Dermis microvascular lymphatic vessel endothelial cell (primary cell): ENCODE results near the gene SLC22A2. TPM values are rescaled to one million over a fixed set of nuclear protein-coding genes. Genes with fewer than 3 reads are reported as not detected.
"Not testable (repeated sequence)": the region's sequence is repeated elsewhere in the genome, so short reads cannot be mapped to it uniquely, and the experiment has no call there.

Experiments
- DNase-seq, 2 donors: peaks; one replicate each; pipeline versions ENCODE4 v3.0.0 to v3.0.0-alpha.2; 2010; ENCODE audit warnings: low read depth in 2 of 2
- total RNA-seq: library from RNA; depleted of rRNA; stranded (reverse); fragments of >200 nt; gene quantifications from 2 replicates; pipeline ENCODE4 v1.2.1, GENCODE V29; 2014

SLC22A2 gene
- not detected in 2 replicates for total RNA-seq

DNA sequence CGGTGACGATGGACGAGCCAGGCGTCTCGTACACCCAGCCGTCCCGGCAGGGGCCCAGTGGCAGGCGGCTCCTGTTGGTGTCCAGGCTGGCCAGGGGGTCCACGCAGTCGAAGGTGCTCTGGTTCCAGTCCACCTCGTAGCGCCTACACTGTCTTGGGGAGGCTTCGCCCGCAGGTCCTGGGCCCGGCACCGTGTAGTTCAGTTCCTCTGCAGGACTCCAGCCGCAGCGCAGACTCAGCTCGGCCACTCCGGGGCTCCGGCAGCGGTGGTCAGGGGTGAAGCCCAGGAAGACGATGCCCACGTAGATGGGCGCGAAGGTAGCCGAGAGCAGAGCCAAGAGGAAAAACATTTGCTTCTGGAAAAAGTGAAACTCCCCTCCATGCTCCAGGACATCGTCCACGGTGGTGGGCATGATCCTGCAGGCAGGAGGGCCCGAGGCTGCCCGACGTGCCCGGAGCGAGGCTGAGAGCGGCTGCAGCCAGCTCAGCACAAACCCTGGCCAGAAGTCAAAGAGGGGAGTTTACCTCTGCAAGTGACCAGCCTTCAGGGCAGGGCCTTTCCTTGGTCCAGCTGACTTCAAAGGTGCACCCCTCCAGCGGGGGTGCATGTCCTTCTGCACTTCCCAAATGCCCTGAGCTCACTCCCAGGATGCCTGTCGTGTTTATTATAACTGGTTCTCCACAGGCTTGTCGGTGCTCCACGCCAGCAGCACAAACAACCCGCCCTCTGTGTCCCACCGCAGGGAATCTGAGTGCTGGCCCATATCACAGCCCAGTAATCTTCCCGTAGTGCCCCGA is at the start of gene SLC22A2:
TSS of gene SLC22A2 (minus strand) at position 476 of the 797 bp plus-strand sequence. CDS start at position 412, 64 bp downstream.
- DNase-seq, result no peak

DNA sequence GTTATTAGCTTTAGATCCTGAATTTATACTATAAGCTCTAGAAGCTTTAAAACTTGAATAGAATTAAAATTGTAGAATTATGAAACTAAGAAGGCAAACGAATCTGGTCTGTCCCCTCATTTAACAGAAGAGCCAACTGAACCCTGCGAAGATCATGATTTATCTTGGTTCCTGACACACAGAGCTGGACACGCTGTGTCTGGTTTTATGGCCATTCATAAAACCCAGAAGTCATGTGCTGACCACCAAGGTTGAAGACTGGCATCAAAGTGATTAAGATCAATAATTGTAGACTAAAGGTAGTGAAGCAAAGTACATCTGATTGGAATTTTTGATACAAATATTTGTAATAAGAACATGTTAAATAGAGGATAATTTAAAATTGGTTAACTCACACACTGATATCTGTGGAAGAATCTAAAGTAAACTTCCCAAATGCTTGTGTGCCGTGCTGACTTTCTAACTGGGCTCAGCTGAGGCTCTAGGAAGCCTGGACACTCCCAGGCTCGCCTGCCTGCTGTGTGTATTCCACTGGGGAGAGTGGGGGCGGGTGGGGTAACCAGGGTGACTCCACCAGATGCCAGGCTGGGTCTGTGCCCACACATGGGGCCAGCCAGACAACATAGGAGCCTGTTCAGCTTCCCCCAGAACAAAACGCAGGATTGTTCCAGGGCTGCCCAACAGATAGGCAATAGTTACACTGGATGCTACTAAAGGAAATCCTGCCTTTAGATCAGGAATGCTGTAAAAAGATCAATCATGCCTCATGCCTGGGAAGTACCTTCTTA is 47.5 kb upstream of the SLC22A2 start:
- no peak for DNase-seq

DNA sequence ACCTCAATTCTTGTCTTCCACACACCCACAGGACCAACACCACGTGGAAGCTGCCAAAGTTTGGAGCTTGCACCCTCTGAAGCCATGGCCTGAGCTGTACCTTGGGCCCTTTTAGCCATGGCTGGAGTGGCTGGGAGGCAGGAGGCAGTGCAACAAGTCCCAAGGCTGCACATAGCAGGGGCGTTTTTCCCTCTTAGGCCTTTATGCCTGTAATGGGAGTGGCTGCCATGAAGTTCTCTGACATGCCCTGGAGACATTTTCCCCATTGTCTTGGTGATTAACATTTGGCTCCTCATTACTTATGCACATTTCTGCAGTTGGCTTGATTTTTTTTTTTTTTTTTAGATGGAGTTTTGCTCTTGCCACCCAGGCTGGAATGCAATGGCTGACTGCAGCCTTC is 45.2 kb upstream of the SLC22A2 start:
- DNase-seq, result no peak

GRCh38 chr6:160302431-160303082 is 43.9 kb upstream of the SLC22A2 start:
- not testable (repeated sequence) for DNase-seq

DNA sequence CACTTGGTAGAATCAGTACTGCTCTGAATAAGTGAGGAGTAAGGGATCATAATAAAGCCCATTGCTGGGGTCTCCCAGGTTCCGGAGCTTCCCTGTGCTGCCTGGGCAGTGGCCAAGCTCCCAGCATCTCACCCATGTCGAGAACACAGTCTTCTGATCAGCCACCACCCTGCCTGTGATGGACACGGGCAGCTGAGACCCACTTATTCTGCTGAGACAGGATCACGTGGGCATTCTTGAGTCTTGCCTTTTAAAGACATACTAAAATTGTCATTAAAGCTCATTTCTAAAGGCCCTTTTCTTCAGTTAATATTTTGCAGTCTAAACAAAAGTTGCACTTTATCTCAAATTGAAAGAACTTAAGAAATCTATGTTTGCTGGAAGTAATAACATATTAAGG is 42.7 kb upstream of the SLC22A2 start:
- DNase-seq, result no peak

GRCh38 chr6:160300076-160300695 is 41.6 kb upstream of the SLC22A2 start:
- no peak for DNase-seq

DNA sequence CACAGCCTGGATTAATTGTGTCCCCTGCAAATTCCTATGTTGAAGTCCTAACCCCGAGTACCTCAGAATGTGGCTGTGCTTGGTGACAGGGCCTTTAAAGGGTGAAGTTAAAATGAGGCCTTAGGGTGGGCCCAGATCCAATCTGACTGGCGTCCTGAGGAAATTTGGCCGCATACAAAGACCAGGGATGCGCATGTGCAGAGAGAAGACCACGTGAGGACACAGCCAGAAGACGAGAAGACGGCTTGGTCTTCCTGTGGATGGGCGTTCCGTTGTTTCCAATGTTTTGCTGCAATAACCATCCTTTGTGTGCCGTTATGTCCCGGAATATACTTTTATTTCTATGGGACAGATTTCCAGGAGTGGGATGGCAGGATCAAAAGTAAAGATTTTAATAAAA is 40.9 kb upstream of the SLC22A2 start:
- no peak for DNase-seq

GRCh38 chr6:160298121-160298520 is 39.5 kb upstream of the SLC22A2 start:
- DNase-seq, result no peak

GRCh38 chr6:160297310-160297709 is 38.7 kb upstream of the SLC22A2 start:
- DNase-seq, result no peak

GRCh38 chr6:160293844-160294243 is 35.2 kb upstream of the SLC22A2 start:
- no peak for DNase-seq

- DNase-seq, result no peak
Observed at GRCh38 chr6:160285541-160286105, 27.0 kb upstream of the SLC22A2 start.

- DNase-seq, result no peak
Observed at GRCh38 chr6:160284575-160284974, 26.0 kb upstream of the SLC22A2 start.

DNA sequence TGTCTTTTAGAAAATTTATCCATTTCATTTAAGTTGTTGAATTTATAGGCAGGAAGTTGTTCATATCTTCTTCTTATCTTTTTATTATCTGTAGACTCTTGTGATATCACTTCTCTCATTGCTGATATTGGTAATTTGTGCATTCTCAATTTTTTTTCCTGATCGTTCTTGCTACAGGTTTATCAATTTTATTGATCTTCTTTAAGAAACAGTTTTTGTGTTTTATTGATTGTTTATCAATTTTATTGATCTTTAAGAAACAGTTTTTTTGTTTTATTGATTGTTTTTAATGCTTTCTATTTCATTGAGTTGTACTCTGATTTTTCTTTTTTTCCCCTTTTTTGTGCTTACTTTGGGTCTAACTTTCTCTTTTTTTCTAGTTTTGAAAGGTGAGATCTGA is 23.8 kb upstream of the SLC22A2 start:
- no peak for DNase-seq

DNA sequence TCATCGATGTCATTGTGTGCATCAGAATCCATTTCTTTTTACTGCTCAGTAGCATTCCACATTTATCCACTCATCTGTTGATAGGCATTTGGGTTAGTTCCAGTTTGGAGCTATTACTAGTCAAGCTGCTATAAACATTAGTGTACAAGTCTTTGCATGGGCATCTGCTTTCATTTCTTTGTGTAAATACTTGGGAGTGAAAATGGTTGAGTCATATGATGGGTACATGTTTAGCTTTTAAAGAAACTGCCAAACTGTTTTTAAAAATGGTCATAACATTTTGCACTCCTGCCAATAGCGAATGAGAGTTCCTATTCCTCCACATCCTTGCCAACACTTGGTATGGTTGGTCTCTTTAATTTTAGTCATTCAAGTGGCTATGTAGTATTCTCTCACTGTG is 21.2 kb upstream of the SLC22A2 start:
- no peak for DNase-seq

- DNase-seq, result no peak
Observed at GRCh38 chr6:160278786-160279310, 20.2 kb upstream of the SLC22A2 start.

DNA sequence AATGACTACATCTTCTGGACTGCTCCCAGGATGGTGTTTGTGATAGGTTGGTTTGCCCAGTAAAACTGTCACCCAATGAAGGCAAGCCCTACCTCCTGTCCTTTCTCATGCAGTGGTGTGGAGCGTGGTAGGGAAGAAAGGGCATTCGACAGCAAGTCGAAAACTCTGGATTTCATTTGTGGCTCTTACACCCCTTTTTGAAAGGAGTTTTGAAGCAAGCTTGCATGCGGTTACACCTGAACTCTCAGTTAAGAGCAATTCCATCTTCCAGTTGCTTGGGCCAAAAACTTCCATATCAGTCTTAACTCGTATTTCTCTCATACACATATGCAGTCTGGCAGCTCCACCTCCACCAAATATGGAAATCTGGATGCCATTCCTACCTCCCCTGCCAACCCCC is 19.7 kb upstream of the SLC22A2 start:
- no peak for DNase-seq

- no peak for DNase-seq
Observed at GRCh38 chr6:160277546-160277945, 18.9 kb upstream of the SLC22A2 start.

GRCh38 chr6:160277144-160277543 is 18.5 kb upstream of the SLC22A2 start:
- DNase-seq, result no peak

DNA sequence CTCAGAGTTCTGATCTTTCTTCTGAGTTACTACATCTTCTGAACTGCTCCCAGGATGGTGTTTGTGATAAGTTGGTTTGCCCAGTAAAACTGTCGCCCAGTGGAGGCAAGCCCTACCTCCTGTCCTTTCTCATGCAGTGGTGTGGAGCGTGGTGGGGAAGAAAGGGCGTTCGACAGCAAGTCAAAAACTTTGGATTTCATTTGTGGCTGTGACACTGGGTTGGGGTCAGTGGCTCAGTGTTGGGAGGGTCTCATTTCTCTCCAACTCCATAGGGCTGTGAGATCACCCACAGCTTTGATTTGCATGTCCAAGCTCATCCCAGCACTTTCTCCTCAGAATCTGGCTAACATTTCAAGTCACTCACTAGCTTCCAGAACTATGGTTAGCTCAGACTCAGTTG is 17.5 kb upstream of the SLC22A2 start:
- DNase-seq, result no peak

DNA sequence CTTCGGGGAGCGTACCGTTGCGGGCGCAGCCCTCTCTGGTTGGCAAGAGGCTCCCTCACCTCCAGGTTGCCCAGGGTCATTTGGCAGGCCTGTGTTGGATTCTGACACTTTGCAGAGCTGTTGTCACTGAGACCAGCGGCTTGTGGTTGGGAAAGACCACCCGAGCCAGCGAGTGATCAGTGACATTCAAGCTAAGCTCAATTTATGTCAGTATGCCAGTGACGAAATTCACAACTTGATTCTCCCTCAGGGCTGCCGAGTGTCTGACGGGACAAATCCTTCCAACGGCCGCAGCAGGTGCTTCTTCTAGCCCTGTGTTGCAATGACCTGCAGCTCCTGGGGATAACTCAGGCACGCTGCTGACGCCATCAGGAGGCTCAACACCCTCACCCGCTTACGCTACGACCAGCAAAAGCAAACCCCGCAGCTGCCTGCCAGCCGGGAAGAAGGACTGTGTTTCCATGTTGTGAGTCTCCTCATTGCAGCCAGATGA is 16.9 kb upstream of the SLC22A2 start:
- DNase-seq, result no peak

- no peak for DNase-seq
Observed at GRCh38 chr6:160274871-160275510, 16.4 kb upstream of the SLC22A2 start.
